ENCODE data around the gene PWWP3B. TPM values are rescaled to one million over a fixed set of nuclear protein-coding genes. Genes with fewer than 3 reads are reported as not detected.

Gene PWWP3B
- not detected in 5 replicates for total RNA-seq (2022; extraction: Qiagen RNA extraction)

DNA sequence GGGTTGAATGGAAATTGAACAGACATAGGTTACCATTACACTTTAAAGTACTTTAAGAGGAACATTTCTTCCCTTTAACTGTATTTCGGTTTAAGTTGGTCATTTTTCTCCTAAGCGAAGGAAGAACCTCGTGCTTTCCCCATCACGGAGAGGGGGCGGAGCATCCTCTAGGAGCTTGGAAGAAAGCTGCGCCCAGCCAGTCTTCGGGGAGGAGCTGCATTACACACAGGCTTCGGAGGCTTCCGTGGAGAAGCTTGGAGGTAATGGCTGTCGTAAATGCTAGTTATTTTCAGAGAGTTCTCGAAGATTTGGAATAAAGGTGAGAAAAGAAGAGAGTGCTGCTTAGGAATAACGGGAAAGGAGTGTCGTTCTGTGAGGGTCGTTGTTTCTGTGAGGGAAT, at the start of gene PWWP3B:
Gene PWWP3B, plus strand, starts transcription at position 199 of the 400 bp plus-strand sequence. CDS start 37,128 bp downstream, outside the sequence.

Other genes starting within 250 kb of the PWWP3B start
- not detected in 5 replicates for gene SERPINA7, start 129.6 kb upstream of the PWWP3B start, total RNA-seq (2022; extraction: Qiagen RNA extraction)